ENCODE data around the gene RRAGC.

DNA sequence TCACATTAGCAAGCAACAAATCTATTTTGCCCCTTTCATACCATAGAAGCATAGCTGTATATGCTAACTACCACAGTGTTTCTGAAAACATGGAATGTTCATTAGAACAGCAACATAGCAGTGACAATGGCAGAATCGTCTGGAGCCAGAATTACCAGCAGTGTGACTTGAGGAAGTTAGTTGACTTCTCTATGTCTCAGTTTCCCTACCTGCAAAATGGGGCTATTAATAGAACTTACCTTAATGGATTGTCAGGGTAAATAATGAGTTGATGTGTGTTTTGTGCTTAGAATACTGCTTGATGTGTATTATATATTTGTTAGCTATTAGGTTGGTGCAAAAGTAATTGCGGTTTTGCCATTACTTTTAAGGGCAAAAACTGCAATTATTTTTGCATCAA is 36.6 kb upstream of the RRAGC start:
- TF ChIP-seq EZH2phosphoT487 (conservative IDR thresholded peaks at IDR 0.05; ENCODE audit: low read length): no peak
- TF ChIP-seq, protein P1, sequence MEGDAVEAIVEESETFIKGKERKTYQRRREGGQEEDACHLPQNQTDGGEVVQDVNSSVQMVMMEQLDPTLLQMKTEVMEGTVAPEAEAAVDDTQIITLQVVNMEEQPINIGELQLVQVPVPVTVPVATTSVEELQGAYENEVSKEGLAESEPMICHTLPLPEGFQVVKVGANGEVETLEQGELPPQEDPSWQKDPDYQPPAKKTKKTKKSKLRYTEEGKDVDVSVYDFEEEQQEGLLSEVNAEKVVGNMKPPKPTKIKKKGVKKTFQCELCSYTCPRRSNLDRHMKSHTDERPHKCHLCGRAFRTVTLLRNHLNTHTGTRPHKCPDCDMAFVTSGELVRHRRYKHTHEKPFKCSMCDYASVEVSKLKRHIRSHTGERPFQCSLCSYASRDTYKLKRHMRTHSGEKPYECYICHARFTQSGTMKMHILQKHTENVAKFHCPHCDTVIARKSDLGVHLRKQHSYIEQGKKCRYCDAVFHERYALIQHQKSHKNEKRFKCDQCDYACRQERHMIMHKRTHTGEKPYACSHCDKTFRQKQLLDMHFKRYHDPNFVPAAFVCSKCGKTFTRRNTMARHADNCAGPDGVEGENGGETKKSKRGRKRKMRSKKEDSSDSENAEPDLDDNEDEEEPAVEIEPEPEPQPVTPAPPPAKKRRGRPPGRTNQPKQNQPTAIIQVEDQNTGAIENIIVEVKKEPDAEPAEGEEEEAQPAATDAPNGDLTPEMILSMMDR (IDR thresholded peaks at IDR 0.05; ENCODE audit: insufficient read depth, low read length, poor library complexity, severe bottlenecking): no peak

All from SU-DHL-6 (cell line).